HUES64 (cell line): ENCODE measurements around the gene GNA14.
"Not testable (repeated sequence)": the region's sequence is repeated elsewhere in the genome, so short reads cannot be mapped to it uniquely, and the experiment has no call there.

Experiments used
- H3K27ac ChIP-seq: 2 replicates; pipeline ENCODE4 v1.7.0; 2013; ENCODE audit warnings: low read depth, low read length, inconsistent platforms
- H3K27me3 ChIP-seq: 2 replicates; pipeline ENCODE4 v1.6.1; 2013; ENCODE audit warnings: mild to moderate bottlenecking, low read length; ENCODE audit not compliant: insufficient read depth
- H3K36me3 ChIP-seq: 2 replicates; pipeline ENCODE4 v1.6.1; 2013; ENCODE audit warnings: mild to moderate bottlenecking, low read length; ENCODE audit not compliant: insufficient read depth
- H3K4me1 ChIP-seq: 2 replicates; pipeline ENCODE4 v1.6.1; 2013; ENCODE audit warnings: mild to moderate bottlenecking, low read length, moderate library complexity; ENCODE audit not compliant: insufficient read depth
- H3K4me3 ChIP-seq: 2 replicates; pipeline ENCODE4 v1.5.1; 2013; ENCODE audit warnings: mild to moderate bottlenecking, low read length, moderate library complexity
- H3K9ac ChIP-seq: 2 replicates; pipeline ENCODE4 v1.6.1; 2013; ENCODE audit warnings: mild to moderate bottlenecking, low read depth, low read length
- H3K9me3 ChIP-seq: 2 replicates; pipeline ENCODE4 v1.6.1; 2013; ENCODE audit warnings: low read depth, low read length; ENCODE audit not compliant: insufficient read depth
- WGBS: fragments of 150-250, 120-280 bp; methylation state at CpG from one replicate; pipeline ENCODE4 v1.1.7; 2013; ENCODE audit warnings: missing lambda C conversion rate; 5-methylcytosine and 5-hydroxymethylcytosine counted together

Gene GNA14

GRCh38 chr9:77640741-77641580, 7.2 kb downstream of the GNA14 start:
- no peak overlapping the region for H3K4me3 ChIP-seq
- 88% methylated on average over 7 of the region's 8 CpGs for WGBS
- H3K4me1 ChIP-seq, result peaks cover 2% of the 10 kb centered on the region; the same call in 1 of the 2 replicates
- H3K27ac ChIP-seq, result no peak overlapping the region
- H3K27me3 ChIP-seq, result peaks cover 11% of the 10 kb centered on the region
- H3K9ac ChIP-seq, result no peak overlapping the region
- H3K36me3 ChIP-seq, result no peaks in the 10 kb centered on the region
- H3K9me3 ChIP-seq, result no peaks in the 10 kb centered on the region

GRCh38 chr9:77632652-77633051, 15.5 kb downstream of the GNA14 start:
- Histone ChIP-seq H3K27ac (no peak overlapping the region), H3K9ac (no peak overlapping the region), H3K9me3 (no peaks in the 10 kb centered on the region), H3K4me3 (no peak overlapping the region), H3K36me3 (no peaks in the 10 kb centered on the region), H3K27me3 (no peaks in the 10 kb centered on the region), H3K4me1 (no peaks in the 10 kb centered on the region)
- 96% methylated on average over 5 of the region's 5 CpGs for WGBS

- H3K9me3 ChIP-seq, H3K27ac ChIP-seq, H3K9ac ChIP-seq, H3K4me1 ChIP-seq, H3K27me3 ChIP-seq, H3K36me3 ChIP-seq, H3K4me3 ChIP-seq: not testable (repeated sequence)
- 95% methylated on average over 4 of the region's 4 CpGs for WGBS
Measured at GRCh38 chr9:77628864-77629263, 19.3 kb downstream of the GNA14 start.

GRCh38 chr9:77616191-77616590, 31.9 kb downstream of the GNA14 start:
- Histone ChIP-seq H3K4me1 (no peaks in the 10 kb centered on the region), H3K9ac (no peak overlapping the region), H3K36me3 (no peaks in the 10 kb centered on the region), H3K27me3 (no peaks in the 10 kb centered on the region), H3K27ac (no peak overlapping the region), H3K4me3 (no peak overlapping the region), H3K9me3 (no peaks in the 10 kb centered on the region)
- WGBS, result 89% methylated on average over 4 of the region's 4 CpGs

- 90% methylated on average over 3 of the region's 3 CpGs for WGBS
- no peak overlapping the region for H3K4me3 ChIP-seq
- H3K36me3 ChIP-seq, result no peaks in the 10 kb centered on the region
- H3K4me1 ChIP-seq, result peaks cover 4% of the 10 kb centered on the region; the same call in 1 of the 2 replicates
- no peaks in the 10 kb centered on the region for H3K9me3 ChIP-seq
- H3K27me3 ChIP-seq, result no peaks in the 10 kb centered on the region
- no peak overlapping the region for H3K9ac ChIP-seq
- H3K27ac ChIP-seq, result no peak overlapping the region
Measured at GRCh38 chr9:77614645-77615044, 33.5 kb downstream of the GNA14 start.

GRCh38 chr9:77606526-77606925, 41.6 kb downstream of the GNA14 start:
- H3K9ac ChIP-seq, result no peak overlapping the region
- no peaks in the 10 kb centered on the region for H3K36me3 ChIP-seq
- 54% methylated on average over 2 of the region's 2 CpGs for WGBS
- H3K4me1 ChIP-seq, result peaks cover 40% of the 10 kb centered on the region
- H3K9me3 ChIP-seq, result no peaks in the 10 kb centered on the region
- no peaks in the 10 kb centered on the region for H3K27me3 ChIP-seq
- H3K27ac ChIP-seq, result peak overlapping the region; percentile 21; the same call in 1 of the 2 replicates
- no peak overlapping the region for H3K4me3 ChIP-seq

- no peaks in the 10 kb centered on the region for H3K27me3 ChIP-seq
- WGBS, result 100% methylated on average over 3 of the region's 4 CpGs
- peaks cover 44% of the 10 kb centered on the region for H3K4me1 ChIP-seq
- H3K4me3 ChIP-seq, result no peak overlapping the region
- H3K9ac ChIP-seq, result no peak overlapping the region
- no peak overlapping the region for H3K27ac ChIP-seq
- no peaks in the 10 kb centered on the region for H3K9me3 ChIP-seq
- H3K36me3 ChIP-seq, result no peaks in the 10 kb centered on the region
Measured at GRCh38 chr9:77605449-77606220, 42.5 kb downstream of the GNA14 start.

- Histone ChIP-seq H3K27me3 (no peaks in the 10 kb centered on the region), H3K4me3 (no peak overlapping the region), H3K36me3 (no peaks in the 10 kb centered on the region), H3K9ac (no peak overlapping the region), H3K4me1 (peaks cover 42% of the 10 kb centered on the region), H3K9me3 (no peaks in the 10 kb centered on the region), H3K27ac (no peak overlapping the region)
- WGBS, result 85% methylated on average over 1 of the region's 1 CpG
Measured at GRCh38 chr9:77604316-77604715, 43.8 kb downstream of the GNA14 start.

GRCh38 chr9:77602852-77603251, 45.3 kb downstream of the GNA14 start:
- Histone ChIP-seq H3K9me3 (no peaks in the 10 kb centered on the region), H3K27ac (no peak overlapping the region), H3K4me1 (peaks cover 42% of the 10 kb centered on the region), H3K9ac (no peak overlapping the region), H3K4me3 (no peak overlapping the region), H3K36me3 (no peaks in the 10 kb centered on the region), H3K27me3 (no peaks in the 10 kb centered on the region)

- Histone ChIP-seq H3K9me3 (no peaks in the 10 kb centered on the region), H3K4me3 (no peak overlapping the region), H3K4me1 (peaks cover 35% of the 10 kb centered on the region), H3K9ac (no peak overlapping the region), H3K27me3 (no peaks in the 10 kb centered on the region), H3K27ac (no peak overlapping the region), H3K36me3 (no peaks in the 10 kb centered on the region)
- 91% methylated on average over 5 of the region's 5 CpGs for WGBS
Measured at GRCh38 chr9:77601476-77602099, 46.5 kb downstream of the GNA14 start.

- Histone ChIP-seq H3K27me3 (no peaks in the 10 kb centered on the region), H3K36me3 (no peaks in the 10 kb centered on the region), H3K9me3 (no peaks in the 10 kb centered on the region), H3K27ac (0 out of 2 replicates have a peak overlapping the region, but pooled peaks have one; percentile 20), H3K9ac (no peak overlapping the region), H3K4me3 (no peak overlapping the region), H3K4me1 (peaks cover 32% of the 10 kb centered on the region)
- WGBS, result 95% methylated on average over 16 of the region's 18 CpGs
Measured at GRCh38 chr9:77600810-77601209, 47.3 kb downstream of the GNA14 start.
